Pancreas (tissue), 10 donors: Measurements from ENCODE around the gene SNED1. TPM values are rescaled to one million over a fixed set of nuclear protein-coding genes. Genes with fewer than 3 reads are reported as not detected.

Experiments used
- ATAC-seq, 4 donors: fragments of 200-7000 bp; cut with Tn5 transposase; one replicate each; pipeline versions ENCODE4 v1.8.0 to v1.9.1; 2020; ENCODE audit warnings: mild to moderate bottlenecking in 4 of 4, moderate library complexity in 4 of 4
- DNase-seq, 6 donors: peaks; one replicate each; pipeline ENCODE4 v3.0.0-alpha.2; 2020
- FAIRE-seq: peaks from 2 replicates; lab custom pipeline; 2012; peaks lifted over from hg19 to GRCh38; lab: Jason Lieb, UNC
- H3K27ac ChIP-seq, 4 donors: fragments of 200-600 bp; sonication (generic); 1 replicate in 3 of 4; 2 replicates in 1 of 4; pipeline versions ENCODE4 v1.5.0 to v1.8.0; 2020
- H3K27me3 ChIP-seq, 4 donors: fragments of 200-600 bp; one replicate each; pipeline ENCODE4 v1.8.0; 2021
- H3K36me3 ChIP-seq, 3 donors: fragments of 200-600 bp; sonication (generic) in 1 of 3; one replicate each; pipeline versions ENCODE4 v1.5.0 to v1.8.0; 2020 to 2021
- H3K4me1 ChIP-seq, 3 donors: fragments of 200-600 bp; one replicate each; pipeline ENCODE4 v1.8.0; 2021
- H3K4me3 ChIP-seq, 4 donors: fragments of 200-600 bp; sonication (generic) in 2 of 4; one replicate each; pipeline versions ENCODE4 v1.5.0 to v1.8.0; 2020 to 2021
- H3K9me3 ChIP-seq, 4 donors: fragments of 200-600 bp; one replicate each; pipeline ENCODE4 v1.8.0; 2021
- WGBS, 2 donors: extraction: QIAGEN DNeasy Blood & Tissue Kit; methylation state at CpG; one replicate each; pipeline ENCODE4 v1.1.7; 2013; 5-methylcytosine and 5-hydroxymethylcytosine counted together
- intact Hi-C, 3 donors: fragments of 100-400 bp; cut with DNase I; formaldehyde crosslinking; loops; one replicate each; pipeline versions ENCODE4 v1.11.1 to v1.14.2; 2022
- polyA plus RNA-seq, 2 donors: library from polyadenylated mRNA; stranded (reverse); fragments of 200-250 nt; gene quantifications; one replicate each; pipeline ENCODE4 v1.2.3, GENCODE V29; 2013
- total RNA-seq, 6 donors: library from RNA; stranded (reverse); fragmentation: NEBNext Ultra II Directional in 4 of 6; extraction: Animal tissue kit (Norgen Biotek cat#: 25700) in 4 of 6; gene quantifications; one replicate each; pipeline versions ENCODE4 v1.2.1 to v1.2.4, GENCODE V29; 2021 to 2023
- TF ChIP-seq, protein P1 (sequence below), 4 donors: fragments of 200-600 bp; sonication (generic) in 3 of 4; IDR thresholded peaks; one replicate each; pipeline versions ENCODE4 v1.5.0 to v1.8.0; 2021; ENCODE audit warnings: antibody characterized with exemption in 4 of 4
- donor health status: healthy with polysubstance abuse.
- donor health status: DM: no; HTN: no; CAD: no; lungs with moderate emphysema.
- donor health status: DM: no; HTN: no; CAD: no.
- donor health status: control.
- donor health status: control.
- donor health status: Bipolar disorder and iron deficiency.
- donor health status: DM: yes; HTN: yes; CAD: no.
- donor health status: DM: no; HTN: no; CAD: no.
- donor health status: DM: no; HTN: no; CAD: no.
- donor health status: DM: yes; HTN: yes; CAD: no.

SNED1 gene
- total and polyA plus RNA-seq, 8 donors: 6.6 to 19.2 (median 10.0) TPM

DNA sequence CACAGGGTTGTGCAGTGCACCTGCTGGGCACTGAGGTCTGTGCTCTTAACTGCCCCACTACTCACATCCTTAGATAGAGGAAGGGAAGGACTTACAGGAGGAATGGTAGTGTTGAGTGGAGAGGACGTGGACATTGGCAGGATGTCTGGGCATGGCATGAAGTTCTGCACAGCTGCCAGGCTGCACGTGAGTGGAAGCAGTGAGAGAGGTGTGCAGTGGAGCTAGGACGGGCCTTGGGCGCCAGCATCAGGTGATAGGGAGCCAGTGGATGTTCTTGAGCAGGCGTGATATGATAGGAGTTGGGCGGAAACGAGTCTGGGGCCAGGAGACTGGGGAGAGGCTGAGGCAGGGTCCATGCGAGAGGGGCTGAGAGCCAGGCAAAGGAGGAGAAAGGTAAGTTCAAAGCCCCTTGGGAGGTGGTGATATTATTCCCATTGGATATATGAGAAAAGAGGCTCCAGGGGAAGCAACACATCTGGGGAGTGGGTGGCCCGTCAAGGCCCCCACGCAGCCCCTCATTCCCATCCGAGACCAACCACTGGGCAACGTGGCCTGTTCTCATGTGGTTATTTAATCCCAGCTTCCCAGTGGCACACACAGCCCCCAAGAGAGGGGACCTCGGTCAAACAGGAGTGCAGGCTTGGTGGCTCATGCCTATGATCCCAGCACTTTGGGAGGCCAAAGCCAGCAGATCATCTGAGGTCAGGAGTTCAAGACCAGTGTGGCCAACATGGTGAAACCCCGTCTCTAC, 45.7 kb upstream of the SNED1 start:
- no peak overlapping the region for H3K27ac ChIP-seq
- FAIRE-seq (no peak), ATAC-seq (no peak), DNase-seq (peak in 3 of 6 donors; percentile 6 to 21 (median 8))
- TF ChIP-seq, protein P1, sequence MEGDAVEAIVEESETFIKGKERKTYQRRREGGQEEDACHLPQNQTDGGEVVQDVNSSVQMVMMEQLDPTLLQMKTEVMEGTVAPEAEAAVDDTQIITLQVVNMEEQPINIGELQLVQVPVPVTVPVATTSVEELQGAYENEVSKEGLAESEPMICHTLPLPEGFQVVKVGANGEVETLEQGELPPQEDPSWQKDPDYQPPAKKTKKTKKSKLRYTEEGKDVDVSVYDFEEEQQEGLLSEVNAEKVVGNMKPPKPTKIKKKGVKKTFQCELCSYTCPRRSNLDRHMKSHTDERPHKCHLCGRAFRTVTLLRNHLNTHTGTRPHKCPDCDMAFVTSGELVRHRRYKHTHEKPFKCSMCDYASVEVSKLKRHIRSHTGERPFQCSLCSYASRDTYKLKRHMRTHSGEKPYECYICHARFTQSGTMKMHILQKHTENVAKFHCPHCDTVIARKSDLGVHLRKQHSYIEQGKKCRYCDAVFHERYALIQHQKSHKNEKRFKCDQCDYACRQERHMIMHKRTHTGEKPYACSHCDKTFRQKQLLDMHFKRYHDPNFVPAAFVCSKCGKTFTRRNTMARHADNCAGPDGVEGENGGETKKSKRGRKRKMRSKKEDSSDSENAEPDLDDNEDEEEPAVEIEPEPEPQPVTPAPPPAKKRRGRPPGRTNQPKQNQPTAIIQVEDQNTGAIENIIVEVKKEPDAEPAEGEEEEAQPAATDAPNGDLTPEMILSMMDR (IDR thresholded peaks at IDR 0.05): no peak
- no peaks in the 10 kb centered on the region for H3K36me3 ChIP-seq
- H3K4me1 ChIP-seq: no peaks in the 10 kb centered on the region
- no peaks in the 10 kb centered on the region for H3K9me3 ChIP-seq
- intact Hi-C loops: no loop called here
- no peaks in the 10 kb centered on the region for H3K27me3 ChIP-seq
- no peak overlapping the region for H3K4me3 ChIP-seq
- WGBS, 2 donors: 56 to 65% methylated on average over 14 of the region's 14 CpGs

DNA sequence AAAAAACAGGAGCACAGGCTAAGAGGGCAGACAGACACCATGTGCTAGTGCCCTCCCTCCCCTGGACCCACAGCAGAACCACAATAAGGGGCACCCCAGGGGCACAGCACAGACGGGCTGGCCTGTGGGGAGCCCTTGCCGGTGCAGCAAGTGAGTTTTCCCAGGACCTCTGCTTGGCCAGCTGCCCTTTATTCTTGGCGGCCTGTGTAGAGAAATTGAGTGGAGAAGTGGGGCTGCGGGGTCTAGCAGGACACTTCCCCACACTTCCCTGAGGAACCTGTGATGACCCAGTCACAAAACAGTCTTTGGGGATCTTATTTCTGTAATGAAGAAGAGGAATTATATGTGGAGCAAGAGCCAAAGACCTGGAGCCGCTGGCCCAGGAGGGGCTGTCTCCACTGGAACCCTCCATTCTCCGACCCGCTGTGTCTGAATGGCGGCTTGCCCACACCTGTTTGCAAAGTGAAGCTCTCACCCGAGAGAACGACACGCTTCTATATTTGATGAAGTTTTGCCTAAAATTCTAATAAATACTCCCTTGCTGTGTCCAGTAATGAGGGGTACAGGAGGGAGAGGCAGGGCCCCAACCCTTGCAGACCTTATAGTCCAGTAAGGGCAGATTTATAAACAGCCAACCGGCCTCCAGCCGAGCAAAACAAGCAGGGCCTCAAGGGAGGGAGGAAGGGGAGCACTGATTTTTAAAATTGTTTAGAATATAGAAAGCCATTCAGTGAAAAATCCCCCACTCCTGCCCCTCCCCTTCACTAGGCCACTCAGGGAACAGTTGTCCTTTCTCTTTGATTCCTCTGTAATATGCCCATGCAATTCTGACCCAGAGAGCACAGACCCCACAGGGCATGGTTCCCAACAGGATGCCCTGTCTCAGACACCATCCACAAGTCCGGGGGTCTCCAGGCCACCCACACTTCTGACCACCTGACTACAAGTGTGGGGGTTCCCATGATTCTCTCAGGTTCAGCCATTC, 44.7 kb upstream of the SNED1 start:
- Histone ChIP-seq H3K27ac (no peak overlapping the region), H3K27me3 (no peaks in the 10 kb centered on the region), H3K36me3 (no peaks in the 10 kb centered on the region), H3K9me3 (no peaks in the 10 kb centered on the region), H3K4me1 (no peaks in the 10 kb centered on the region), H3K4me3 (no peak overlapping the region)
- intact Hi-C loops: no loop called here
- 66 to 68% methylated on average over 14 of the region's 14 CpGs for WGBS, 2 donors
- no peak for ATAC-seq
- DNase-seq: peak in 3 of 6 donors; percentile 2 to 32 (median 7)
- no peak for FAIRE-seq
- TF ChIP-seq, protein P1 (IDR thresholded peaks at IDR 0.05): no peak

DNA sequence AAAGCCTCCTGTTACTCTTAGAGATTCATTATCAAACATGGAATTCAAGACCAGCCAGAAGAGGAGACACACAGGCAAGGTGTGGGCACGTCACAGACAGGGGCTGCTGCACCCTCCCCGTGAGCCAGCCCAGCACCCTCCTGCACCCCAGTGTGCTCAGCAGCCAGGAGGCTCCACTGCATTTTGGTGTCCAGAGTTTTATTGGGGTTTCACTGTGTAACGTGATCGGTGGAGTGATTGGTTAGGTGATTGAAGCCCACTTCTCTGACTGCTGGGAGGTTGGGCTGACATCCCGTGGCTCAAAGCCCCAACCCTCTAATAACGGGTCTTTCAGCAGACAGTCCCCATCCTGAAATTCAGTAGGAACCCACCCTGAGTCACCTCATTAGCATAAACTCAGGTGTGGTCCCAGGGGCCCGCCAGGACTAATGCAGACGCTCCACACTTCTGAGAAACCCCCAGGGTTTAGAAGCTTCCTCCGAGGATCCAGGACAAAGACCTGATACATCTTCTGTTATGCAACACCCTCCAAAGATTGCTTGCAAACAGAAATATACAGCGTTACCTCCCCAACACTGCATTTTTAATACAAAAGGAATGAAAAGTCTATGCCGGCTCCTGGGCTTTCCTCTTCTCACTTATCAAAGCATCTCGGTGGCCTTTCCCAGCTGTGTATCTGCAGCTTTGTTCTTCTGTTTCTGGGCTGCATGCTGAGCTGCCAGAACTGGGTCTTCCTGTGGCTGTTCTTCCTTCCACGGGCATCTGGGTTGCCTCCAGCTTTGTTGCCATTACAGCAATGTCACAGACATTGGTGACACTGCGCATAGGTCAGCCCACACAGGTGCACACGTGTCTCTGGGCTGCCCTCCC, 43.7 kb upstream of the SNED1 start:
- no peak overlapping the region for H3K27ac ChIP-seq
- no peak overlapping the region for H3K4me3 ChIP-seq
- TF ChIP-seq, protein P1 (IDR thresholded peaks at IDR 0.05): no peak
- no peak for FAIRE-seq
- peak in 2 of 6 donors; percentile 5 to 6 for DNase-seq
- intact Hi-C loops: no loop called here
- ATAC-seq: no peak
- no peaks in the 10 kb centered on the region for H3K27me3 ChIP-seq
- WGBS, 2 donors: 53 to 59% methylated on average over 15 of the region's 15 CpGs
- no peaks in the 10 kb centered on the region for H3K9me3 ChIP-seq
- no peaks in the 10 kb centered on the region for H3K36me3 ChIP-seq
- H3K4me1 ChIP-seq: no peaks in the 10 kb centered on the region

DNA sequence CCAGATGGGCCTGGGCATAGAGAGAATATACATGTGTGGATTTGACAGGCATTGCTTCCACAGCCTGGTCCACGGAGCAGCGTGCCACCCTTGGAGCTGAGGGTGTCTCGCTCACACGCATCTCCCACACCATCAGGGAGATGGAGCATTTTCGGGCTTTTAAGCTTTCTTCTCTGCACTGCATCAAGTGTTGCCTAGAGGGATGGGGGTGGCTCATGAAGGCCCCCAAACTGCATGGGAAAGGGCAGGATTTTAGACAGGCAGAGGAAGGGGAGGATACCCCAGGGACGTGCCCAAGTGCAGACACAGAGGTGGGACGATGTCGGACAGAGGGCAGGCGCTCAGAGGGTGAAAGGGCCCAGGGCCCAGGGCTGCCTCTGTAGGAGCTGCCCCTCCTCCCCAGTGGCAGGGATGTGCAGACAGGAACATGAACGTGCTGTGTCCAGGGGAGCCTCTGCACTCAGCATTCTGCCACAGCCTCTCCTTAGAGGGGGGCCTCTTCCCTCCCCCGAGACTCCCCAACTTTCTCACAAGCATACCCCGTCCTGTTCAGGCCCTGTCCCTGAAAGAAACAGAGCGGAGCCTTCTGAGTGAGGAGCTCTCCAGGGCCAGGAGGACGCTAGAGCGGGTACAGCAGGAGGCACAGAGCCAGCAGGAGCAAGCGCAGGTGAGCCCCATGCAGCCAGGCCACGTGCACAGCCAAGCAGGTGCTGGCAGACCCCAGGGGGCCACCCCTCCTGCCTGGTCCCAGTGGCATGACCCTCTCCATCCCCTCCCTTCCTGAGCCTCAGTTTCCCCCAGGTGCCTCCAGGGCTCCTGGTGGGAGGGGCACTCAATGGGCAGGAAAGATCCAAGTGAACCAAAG, 42.9 kb upstream of the SNED1 start:
- TF ChIP-seq, protein P1 (IDR thresholded peaks at IDR 0.05): no peak
- Histone ChIP-seq H3K27me3 (no peaks in the 10 kb centered on the region), H3K27ac (no peak overlapping the region), H3K4me1 (no peaks in the 10 kb centered on the region), H3K9me3 (no peaks in the 10 kb centered on the region), H3K36me3 (no peaks in the 10 kb centered on the region), H3K4me3 (no peak overlapping the region)
- no peak for FAIRE-seq
- ATAC-seq: no peak
- peak in 4 of 6 donors; percentile 4 to 41 (median 24) for DNase-seq
- intact Hi-C loops: no loop called here
- WGBS, 2 donors: 70 to 74% methylated on average over 17 of the region's 17 CpGs
